ENCODE data around the gene GPR143.

The GPR143 gene

DNA sequence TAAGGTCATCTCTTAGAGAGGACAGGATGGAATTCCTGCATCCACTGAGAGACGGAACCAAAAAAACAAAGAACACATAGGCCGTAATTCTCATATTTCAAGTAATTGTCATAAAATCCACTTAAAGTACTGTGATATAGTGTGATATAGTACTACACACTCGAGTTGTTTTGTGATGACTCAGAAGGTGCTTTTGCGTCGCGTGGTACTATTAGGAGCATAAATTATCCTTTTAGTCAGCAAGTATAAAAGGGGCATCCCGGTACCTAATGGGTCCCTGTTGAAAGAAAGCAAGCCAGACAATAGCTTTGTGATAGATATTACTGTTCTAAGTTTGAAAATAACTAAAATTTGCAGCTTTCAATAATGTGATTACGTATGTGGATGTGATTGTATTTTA, 55.3 kb downstream of the GPR143 start:
- H3K4me3 ChIP-seq (ENCODE audit: low read depth in 1 of 2, low read length in 2 of 2), result no peak overlapping the region
- H3K9me3 ChIP-seq (ENCODE audit: control insufficient read depth in 1 of 2, low read length in 2 of 2), result no peaks in the 10 kb centered on the region
- no peak overlapping the region for H3K27ac ChIP-seq (ENCODE audit: low read depth, low read length)
- peaks cover 7 to 8% of the 10 kb centered on the region in 2 donors for H3K36me3 ChIP-seq (ENCODE audit: control insufficient read depth in 1 of 2, insufficient read depth in 2 of 2, low read length in 2 of 2)
- no peak overlapping the region for H3K9ac ChIP-seq (ENCODE audit: low read depth in 1 of 2, low read length in 2 of 2)
- no peaks in the 10 kb centered on the region for H3K27me3 ChIP-seq (ENCODE audit: control insufficient read depth in 1 of 2, insufficient read depth in 2 of 2, low read length in 2 of 2)
- peaks cover 0 to 4% of the 10 kb centered on the region in 2 donors for H3K4me1 ChIP-seq (ENCODE audit: control insufficient read depth in 1 of 2, insufficient read depth in 2 of 2, low read length in 2 of 2)

DNA sequence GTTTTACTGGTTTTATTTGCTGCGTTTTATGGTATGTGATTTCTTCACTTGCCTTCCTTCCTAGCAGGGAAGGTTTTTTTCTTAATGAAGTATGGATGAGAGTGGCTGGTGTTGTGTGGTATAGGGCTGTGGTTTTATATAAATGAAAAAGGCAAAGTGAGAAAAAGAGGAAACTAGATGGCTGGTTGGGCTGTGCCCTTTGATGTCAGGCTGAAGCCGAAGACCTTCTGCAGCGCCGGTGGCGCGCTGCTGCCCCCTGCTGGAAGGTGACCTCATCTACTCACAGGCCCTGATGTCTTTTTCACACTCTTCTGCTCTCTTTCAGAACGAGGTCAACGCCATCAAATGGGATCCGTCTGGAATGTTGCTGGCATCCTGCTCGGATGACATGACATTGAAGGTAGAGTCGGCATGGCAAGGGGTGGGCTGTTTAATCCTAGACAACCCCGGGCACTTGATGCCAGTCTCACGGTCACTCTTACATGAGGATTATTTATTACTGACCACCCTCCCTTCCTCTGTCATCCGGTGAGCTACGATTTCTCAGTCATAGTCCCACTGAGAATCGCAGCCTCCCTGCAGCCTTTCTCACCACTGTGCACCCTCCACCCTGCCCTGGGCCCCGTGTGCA, 56.6 kb downstream of the GPR143 start:
- H3K27ac ChIP-seq (ENCODE audit: low read depth, low read length), result no peak overlapping the region
- H3K36me3 ChIP-seq (ENCODE audit: control insufficient read depth in 1 of 2, insufficient read depth in 2 of 2, low read length in 2 of 2), result peaks cover 7 to 8% of the 10 kb centered on the region in 2 donors
- H3K4me3 ChIP-seq (ENCODE audit: low read depth in 1 of 2, low read length in 2 of 2), result no peak overlapping the region
- no peaks in the 10 kb centered on the region for H3K9me3 ChIP-seq (ENCODE audit: control insufficient read depth in 1 of 2, low read length in 2 of 2)
- H3K4me1 ChIP-seq (ENCODE audit: control insufficient read depth in 1 of 2, insufficient read depth in 2 of 2, low read length in 2 of 2), result peaks cover 0 to 4% of the 10 kb centered on the region in 2 donors
- H3K27me3 ChIP-seq (ENCODE audit: control insufficient read depth in 1 of 2, insufficient read depth in 2 of 2, low read length in 2 of 2), result no peaks in the 10 kb centered on the region
- H3K9ac ChIP-seq (ENCODE audit: low read depth in 1 of 2, low read length in 2 of 2), result no peak overlapping the region

DNA sequence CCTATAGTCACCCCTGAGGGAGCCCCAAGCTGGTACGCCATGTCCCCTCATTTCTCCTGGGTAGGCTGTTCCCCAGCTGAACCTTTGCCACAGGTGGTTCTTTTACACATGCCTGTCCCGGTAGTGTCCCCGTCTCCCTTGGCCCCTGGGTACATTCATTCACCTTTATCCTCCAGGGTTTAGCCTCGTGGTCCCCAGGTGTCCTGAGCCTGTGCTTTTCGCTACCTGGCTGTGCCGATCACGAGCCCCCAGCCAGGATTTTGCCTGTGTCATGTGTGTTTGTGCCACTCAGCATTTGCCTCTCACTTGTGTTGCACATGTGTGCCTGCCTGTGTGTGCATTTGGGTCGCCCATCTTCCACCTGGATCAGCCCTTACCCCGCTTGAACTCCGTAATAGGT, 57.6 kb downstream of the GPR143 start:
- Histone ChIP-seq H3K4me1 (ENCODE audit: control insufficient read depth in 1 of 2, insufficient read depth in 2 of 2, low read length in 2 of 2) (peaks cover 0 to 4% of the 10 kb centered on the region in 2 donors), H3K27me3 (ENCODE audit: control insufficient read depth in 1 of 2, insufficient read depth in 2 of 2, low read length in 2 of 2) (no peaks in the 10 kb centered on the region), H3K27ac (ENCODE audit: low read depth, low read length) (no peak overlapping the region), H3K36me3 (ENCODE audit: control insufficient read depth in 1 of 2, insufficient read depth in 2 of 2, low read length in 2 of 2) (peaks cover 5 to 8% of the 10 kb centered on the region in 2 donors), H3K9ac (ENCODE audit: low read depth in 1 of 2, low read length in 2 of 2) (no peak overlapping the region), H3K4me3 (ENCODE audit: low read depth in 1 of 2, low read length in 2 of 2) (no peak overlapping the region), H3K9me3 (ENCODE audit: control insufficient read depth in 1 of 2, low read length in 2 of 2) (no peaks in the 10 kb centered on the region)

DNA sequence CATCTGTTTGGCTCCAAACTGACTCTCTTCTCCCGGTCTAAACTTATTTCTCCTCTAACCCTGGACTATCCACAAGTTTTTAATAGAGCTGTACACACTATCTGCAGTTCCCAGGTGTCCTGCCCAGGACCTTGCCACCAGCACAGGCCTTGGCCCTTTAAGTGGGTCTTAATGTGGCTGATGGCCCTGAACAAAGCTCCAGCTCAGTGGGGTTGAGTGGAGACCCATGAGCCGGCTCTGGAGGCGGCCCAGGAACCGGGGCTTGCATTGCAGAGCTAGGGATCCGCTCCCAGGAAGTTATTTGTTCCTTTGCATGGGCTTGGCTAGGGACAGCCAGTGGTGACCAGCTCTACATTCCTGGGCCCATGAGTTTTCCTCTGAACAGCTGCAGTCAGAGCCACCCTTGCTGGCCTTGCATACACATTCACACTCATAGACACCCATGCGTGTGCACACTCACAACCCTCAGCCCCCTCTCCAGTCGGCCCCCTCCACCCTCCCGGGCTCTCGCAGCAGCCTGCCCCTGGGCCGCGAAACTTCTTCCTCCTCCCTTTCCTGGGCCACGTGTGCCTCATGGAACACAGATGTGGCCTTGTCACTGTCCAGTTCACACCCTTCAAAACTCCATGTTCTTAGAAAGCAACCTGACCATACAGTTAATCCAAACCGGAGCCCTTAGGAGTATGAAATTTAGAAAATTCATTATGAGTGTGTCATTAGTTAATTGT, 58.2 kb downstream of the GPR143 start:
- Histone ChIP-seq H3K9ac (ENCODE audit: low read depth in 1 of 2, low read length in 2 of 2) (no peak overlapping the region), H3K27ac (ENCODE audit: low read depth, low read length) (no peak overlapping the region), H3K4me1 (ENCODE audit: control insufficient read depth in 1 of 2, insufficient read depth in 2 of 2, low read length in 2 of 2) (peaks cover 0 to 4% of the 10 kb centered on the region in 2 donors), H3K36me3 (ENCODE audit: control insufficient read depth in 1 of 2, insufficient read depth in 2 of 2, low read length in 2 of 2) (peaks cover 5 to 8% of the 10 kb centered on the region in 2 donors), H3K27me3 (ENCODE audit: control insufficient read depth in 1 of 2, insufficient read depth in 2 of 2, low read length in 2 of 2) (no peaks in the 10 kb centered on the region), H3K4me3 (ENCODE audit: low read depth in 1 of 2, low read length in 2 of 2) (no peak overlapping the region), H3K9me3 (ENCODE audit: control insufficient read depth in 1 of 2, low read length in 2 of 2) (no peaks in the 10 kb centered on the region)

DNA sequence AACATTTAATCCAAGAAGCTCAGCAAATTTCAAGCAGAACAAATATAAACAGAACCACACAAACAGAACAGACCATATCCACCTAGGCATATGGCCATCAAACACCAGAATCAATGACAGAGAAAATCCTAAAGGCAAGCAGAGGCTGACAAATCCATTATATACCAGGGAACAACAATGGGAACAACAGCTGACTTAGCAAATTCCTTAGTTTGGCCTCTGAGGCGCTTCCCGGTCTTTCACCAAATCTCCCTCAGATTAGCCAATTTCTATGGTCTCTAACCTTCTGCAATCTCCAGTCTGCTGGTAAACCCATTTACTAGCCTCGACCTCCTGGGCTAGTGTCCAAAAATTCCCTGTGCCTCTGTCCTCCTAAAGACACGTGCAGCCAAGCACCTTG, 59.2 kb downstream of the GPR143 start:
- no peak overlapping the region for H3K9ac ChIP-seq (ENCODE audit: low read depth in 1 of 2, low read length in 2 of 2)
- H3K4me3 ChIP-seq (ENCODE audit: low read depth in 1 of 2, low read length in 2 of 2), result no peak overlapping the region
- H3K4me1 ChIP-seq (ENCODE audit: control insufficient read depth in 1 of 2, insufficient read depth in 2 of 2, low read length in 2 of 2), result peaks cover 0 to 4% of the 10 kb centered on the region in 2 donors
- no peaks in the 10 kb centered on the region for H3K27me3 ChIP-seq (ENCODE audit: control insufficient read depth in 1 of 2, insufficient read depth in 2 of 2, low read length in 2 of 2)
- peaks cover under 1 to 8% of the 10 kb centered on the region in 2 donors for H3K36me3 ChIP-seq (ENCODE audit: control insufficient read depth in 1 of 2, insufficient read depth in 2 of 2, low read length in 2 of 2)
- no peak overlapping the region for H3K27ac ChIP-seq (ENCODE audit: low read depth, low read length)
- no peaks in the 10 kb centered on the region for H3K9me3 ChIP-seq (ENCODE audit: control insufficient read depth in 1 of 2, low read length in 2 of 2)

DNA sequence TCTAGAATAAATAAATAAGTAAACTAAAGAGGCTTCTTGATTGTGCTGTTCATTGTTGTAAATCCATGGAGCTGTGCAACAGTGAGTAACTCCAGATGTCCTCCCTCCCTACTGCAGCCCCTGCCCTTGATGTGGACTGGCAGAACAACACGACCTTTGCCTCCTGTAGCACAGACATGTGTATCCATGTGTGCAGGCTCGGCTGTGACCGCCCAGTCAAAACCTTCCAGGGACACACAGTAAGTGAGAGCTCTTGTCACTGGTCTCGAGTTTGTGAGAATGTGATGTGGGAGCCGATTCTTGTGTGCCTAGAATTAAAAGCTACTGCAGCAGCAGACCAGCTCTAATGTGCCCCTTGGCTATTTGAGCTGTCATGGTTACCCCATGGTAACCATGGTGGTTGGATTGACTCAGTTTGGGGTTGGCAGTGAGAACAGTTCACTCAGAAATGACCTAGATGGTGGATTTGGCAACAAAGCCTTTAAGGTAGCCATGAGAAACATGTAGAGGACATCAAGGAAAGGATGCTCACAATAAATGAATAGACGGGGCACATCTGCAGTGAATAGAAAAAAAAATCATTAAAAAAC, 60.7 kb downstream of the GPR143 start:
- Histone ChIP-seq H3K9me3 (ENCODE audit: control insufficient read depth in 1 of 2, low read length in 2 of 2) (no peaks in the 10 kb centered on the region), H3K36me3 (ENCODE audit: control insufficient read depth in 1 of 2, insufficient read depth in 2 of 2, low read length in 2 of 2) (peaks cover 0 to 8% of the 10 kb centered on the region in 2 donors), H3K9ac (ENCODE audit: low read depth in 1 of 2, low read length in 2 of 2) (no peak overlapping the region), H3K4me3 (ENCODE audit: low read depth in 1 of 2, low read length in 2 of 2) (no peak overlapping the region), H3K27ac (ENCODE audit: low read depth, low read length) (no peak overlapping the region), H3K4me1 (ENCODE audit: control insufficient read depth in 1 of 2, insufficient read depth in 2 of 2, low read length in 2 of 2) (peaks cover 0 to 4% of the 10 kb centered on the region in 2 donors), H3K27me3 (ENCODE audit: control insufficient read depth in 1 of 2, insufficient read depth in 2 of 2, low read length in 2 of 2) (no peaks in the 10 kb centered on the region)

DNA sequence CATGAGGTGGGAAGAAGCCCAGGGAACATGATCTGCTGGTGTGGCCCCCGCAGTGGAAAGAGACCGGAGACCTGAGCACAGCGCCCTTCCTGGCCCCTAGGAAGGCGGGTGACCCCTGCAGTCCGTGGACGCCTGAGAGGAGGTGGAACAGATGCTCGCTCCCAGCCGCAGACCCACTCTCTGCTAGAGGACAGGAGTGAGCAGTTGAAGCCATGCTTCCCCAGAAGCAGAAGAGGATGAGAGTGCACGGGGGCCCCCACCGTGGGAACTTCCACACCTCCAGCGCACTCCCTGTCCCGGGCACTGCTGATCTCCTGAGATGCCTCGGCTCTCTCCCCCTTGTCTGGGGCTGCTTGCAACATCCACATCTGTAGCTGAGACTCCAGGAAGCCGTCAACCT, 62.2 kb downstream of the GPR143 start:
- Histone ChIP-seq H3K27ac (ENCODE audit: low read depth, low read length) (no peak overlapping the region), H3K4me3 (ENCODE audit: low read depth in 1 of 2, low read length in 2 of 2) (no peak overlapping the region), H3K36me3 (ENCODE audit: control insufficient read depth in 1 of 2, insufficient read depth in 2 of 2, low read length in 2 of 2) (no peaks in the 10 kb centered on the region), H3K9me3 (ENCODE audit: control insufficient read depth in 1 of 2, low read length in 2 of 2) (no peaks in the 10 kb centered on the region), H3K9ac (ENCODE audit: low read depth in 1 of 2, low read length in 2 of 2) (no peak overlapping the region), H3K4me1 (ENCODE audit: control insufficient read depth in 1 of 2, insufficient read depth in 2 of 2, low read length in 2 of 2) (no peaks in the 10 kb centered on the region), H3K27me3 (ENCODE audit: control insufficient read depth in 1 of 2, insufficient read depth in 2 of 2, low read length in 2 of 2) (no peaks in the 10 kb centered on the region)

DNA sequence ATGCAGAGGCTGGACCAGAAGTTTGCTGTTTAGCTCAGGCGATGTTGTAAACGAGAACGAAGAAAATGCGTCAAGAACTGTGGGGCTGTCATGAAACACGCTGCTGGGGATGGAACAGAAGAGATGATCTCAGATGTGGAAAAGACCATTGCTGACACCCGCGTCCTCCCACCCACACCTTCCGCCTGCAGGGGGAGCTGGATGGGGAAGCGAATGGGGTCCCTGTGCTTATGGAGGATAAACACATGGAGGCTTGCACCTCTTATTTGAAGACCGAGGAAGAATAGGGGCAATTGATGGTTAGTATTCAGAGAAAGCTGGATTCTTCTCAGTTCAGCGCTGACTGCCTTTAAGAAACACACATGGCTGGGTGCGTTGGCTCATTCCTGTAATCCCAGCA, 63.9 kb downstream of the GPR143 start:
- Histone ChIP-seq H3K36me3 (ENCODE audit: control insufficient read depth in 1 of 2, insufficient read depth in 2 of 2, low read length in 2 of 2) (no peaks in the 10 kb centered on the region), H3K27ac (ENCODE audit: low read depth, low read length) (no peak overlapping the region), H3K27me3 (ENCODE audit: control insufficient read depth in 1 of 2, insufficient read depth in 2 of 2, low read length in 2 of 2) (no peaks in the 10 kb centered on the region), H3K4me1 (ENCODE audit: control insufficient read depth in 1 of 2, insufficient read depth in 2 of 2, low read length in 2 of 2) (no peaks in the 10 kb centered on the region), H3K9me3 (ENCODE audit: control insufficient read depth in 1 of 2, low read length in 2 of 2) (no peaks in the 10 kb centered on the region), H3K9ac (ENCODE audit: low read depth in 1 of 2, low read length in 2 of 2) (no peak overlapping the region), H3K4me3 (ENCODE audit: low read depth in 1 of 2, low read length in 2 of 2) (no peak overlapping the region)

DNA sequence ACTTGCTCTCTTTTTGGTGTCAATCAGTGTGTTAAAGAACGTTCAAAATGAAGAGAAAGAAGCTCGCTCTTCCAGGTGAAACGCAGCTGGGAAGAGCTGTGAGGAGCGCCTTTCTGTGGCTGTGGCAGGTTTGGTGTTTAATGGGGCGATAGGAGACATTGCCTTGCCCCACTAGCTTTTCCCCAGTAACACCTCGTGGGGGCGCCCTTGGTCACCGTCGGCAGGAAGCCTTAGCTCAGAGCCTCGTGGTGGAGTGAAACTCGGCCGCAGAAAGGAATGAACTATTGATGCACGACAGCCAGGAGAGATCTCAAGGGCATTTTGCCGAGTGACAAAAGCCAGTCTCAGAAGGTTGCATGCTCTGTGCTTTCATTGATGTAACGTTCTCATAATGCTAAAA, 65.1 kb downstream of the GPR143 start:
- Histone ChIP-seq H3K27me3 (ENCODE audit: control insufficient read depth in 1 of 2, insufficient read depth in 2 of 2, low read length in 2 of 2) (no peaks in the 10 kb centered on the region), H3K27ac (ENCODE audit: low read depth, low read length) (no peak overlapping the region), H3K4me3 (ENCODE audit: low read depth in 1 of 2, low read length in 2 of 2) (no peak overlapping the region), H3K36me3 (ENCODE audit: control insufficient read depth in 1 of 2, insufficient read depth in 2 of 2, low read length in 2 of 2) (no peaks in the 10 kb centered on the region), H3K4me1 (ENCODE audit: control insufficient read depth in 1 of 2, insufficient read depth in 2 of 2, low read length in 2 of 2) (no peaks in the 10 kb centered on the region), H3K9ac (ENCODE audit: low read depth in 1 of 2, low read length in 2 of 2) (no peak overlapping the region), H3K9me3 (ENCODE audit: control insufficient read depth in 1 of 2, low read length in 2 of 2) (no peaks in the 10 kb centered on the region)

DNA sequence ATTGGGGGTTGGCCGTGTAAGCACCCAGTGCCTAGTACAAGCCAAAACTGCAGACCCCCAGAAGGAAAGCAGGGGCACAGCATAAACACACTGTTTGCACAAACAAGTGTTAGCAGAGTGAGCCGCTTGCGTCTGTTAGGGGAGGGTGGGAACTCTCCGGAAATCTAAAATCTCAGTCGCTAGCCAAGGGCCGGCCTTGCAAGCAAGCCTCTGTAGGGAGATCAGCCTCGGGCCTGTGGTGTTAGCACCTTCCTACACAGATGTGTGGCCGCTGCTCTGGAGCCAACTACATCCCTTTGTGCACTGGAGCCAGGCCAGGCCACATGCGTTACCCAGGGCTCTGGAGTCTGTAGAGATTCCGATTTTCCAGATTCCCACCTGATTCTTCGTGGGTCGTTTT, 67.1 kb downstream of the GPR143 start:
- H3K9me3 ChIP-seq (ENCODE audit: control insufficient read depth in 1 of 2, low read length in 2 of 2), result no peaks in the 10 kb centered on the region

More for the DNA sequence above, 67.1 kb downstream of the GPR143 start:
- no peak overlapping the region for H3K9ac ChIP-seq (ENCODE audit: low read depth in 1 of 2, low read length in 2 of 2)
- no peaks in the 10 kb centered on the region for H3K27me3 ChIP-seq (ENCODE audit: control insufficient read depth in 1 of 2, insufficient read depth in 2 of 2, low read length in 2 of 2)
- H3K36me3 ChIP-seq (ENCODE audit: control insufficient read depth in 1 of 2, insufficient read depth in 2 of 2, low read length in 2 of 2), result peaks cover 3 to 4% of the 10 kb centered on the region in 2 donors
- no peak overlapping the region for H3K4me3 ChIP-seq (ENCODE audit: low read depth in 1 of 2, low read length in 2 of 2)
- no peak overlapping the region for H3K27ac ChIP-seq (ENCODE audit: low read depth, low read length)
- H3K4me1 ChIP-seq (ENCODE audit: control insufficient read depth in 1 of 2, insufficient read depth in 2 of 2, low read length in 2 of 2), result no peaks in the 10 kb centered on the region
